Vagina (tissue), 2 donors: Measurements from ENCODE around the gene KCTD15.

Source experiments
- CTCF ChIP-seq, 3 experiments: fragments of 450-650 bp in 2 of 3; fragments of 200-600 bp in 1 of 3; sonication (generic) in 1 of 3; IDR thresholded peaks; one replicate each; pipeline ENCODE4 v1.5.1; 2017 to 2019; ENCODE audit warnings: antibody characterized with exemption in 3 of 3, mild to moderate bottlenecking in 2 of 3, moderate library complexity in 2 of 3
- POLR2A ChIP-seq, 2 donors: fragments of 450-650 bp; IDR thresholded peaks; one replicate each; pipeline ENCODE4 v1.6.1; 2017; ENCODE audit warnings: antibody characterized with exemption in 2 of 2, mild to moderate bottlenecking in 2 of 2, moderate library complexity in 2 of 2
- POLR2AphosphoS5 ChIP-seq, 2 donors: sonication (generic); formaldehyde crosslinking; IDR thresholded peaks; one replicate each; pipeline ENCODE4 v1.9.0; 2017; ENCODE audit warnings: antibody characterized with exemption in 2 of 2, mild to moderate bottlenecking in 2 of 2, low read depth in 1 of 2; ENCODE audit not compliant: insufficient read depth in 1 of 2

DNA sequence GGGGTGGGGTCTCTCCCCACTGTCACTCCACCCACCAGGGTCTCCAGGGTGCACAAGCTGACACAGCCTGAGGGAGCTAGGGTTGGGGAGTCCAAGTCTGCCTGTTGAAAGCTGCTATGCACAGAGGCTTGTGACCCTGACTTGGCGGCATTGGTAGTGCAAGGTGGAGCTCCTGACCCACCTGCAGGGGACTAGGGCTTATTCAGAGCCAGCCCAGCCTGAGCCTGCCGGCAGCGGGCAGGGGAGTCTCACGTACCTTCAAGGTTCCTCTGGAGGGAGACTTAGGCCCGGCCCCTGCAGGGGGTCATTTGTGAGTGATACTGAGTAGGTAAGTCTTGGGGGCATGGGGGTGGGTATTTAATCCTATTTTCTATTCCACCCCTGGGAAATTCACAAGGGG, 4.7 kb downstream of the KCTD15 start:
- TF ChIP-seq CTCF (IDR thresholded peaks at IDR 0.05) (no peak), POLR2A (IDR thresholded peaks at IDR 0.05) (no peak), POLR2AphosphoS5 (IDR thresholded peaks at IDR 0.05; ENCODE audit: insufficient read depth in 1 of 2, low read depth in 1 of 2) (no peak)
